ENCODE results near the gene EN2.

EN2 gene

GRCh38 chr7:155511702-155511996 is 53.7 kb downstream of the EN2 start:
- DNase-seq = no peak

- no peak for DNase-seq
Observed at GRCh38 chr7:155512246-155512887, 54.4 kb downstream of the EN2 start.

- DNase-seq = no peak
Observed at GRCh38 chr7:155513543-155514285, 55.8 kb downstream of the EN2 start.

GRCh38 chr7:155514296-155514695 is 56.4 kb downstream of the EN2 start:
- no peak for DNase-seq

All from activated CD8-positive, alpha-beta memory T cell treated with anti-CD3 and anti-CD28 coated beads, Interleukin-2, amount 50 U/mL, for 4 hours (primary cell).